ENCODE results near the gene CCDC174.

CCDC174 gene

GRCh38 chr3:14657579-14657978, 6.0 kb downstream of the CCDC174 start:
- FAIRE-seq = no peak

GRCh38 chr3:14658978-14659377, 7.4 kb downstream of the CCDC174 start:
- no peak for FAIRE-seq

DNA sequence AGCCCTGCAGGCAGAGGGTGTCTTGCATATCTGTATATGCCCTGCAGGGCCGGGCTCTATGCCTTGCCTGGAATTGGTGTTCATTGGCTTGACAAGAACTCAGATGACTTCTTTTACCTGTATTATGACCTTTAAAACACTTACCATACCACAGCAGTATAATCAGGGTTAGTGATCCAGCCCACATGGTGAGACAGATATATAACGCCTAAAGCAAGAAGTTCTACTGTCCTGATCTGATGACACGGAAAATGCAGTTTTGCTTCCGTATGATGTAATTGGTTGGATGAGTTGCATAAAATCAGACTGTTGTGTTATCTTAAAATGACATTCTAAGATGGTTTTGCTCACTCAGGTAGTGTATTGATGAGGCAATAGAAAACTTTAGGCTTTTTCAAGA, 9.4 kb downstream of the CCDC174 start:
- FAIRE-seq = no peak

DNA sequence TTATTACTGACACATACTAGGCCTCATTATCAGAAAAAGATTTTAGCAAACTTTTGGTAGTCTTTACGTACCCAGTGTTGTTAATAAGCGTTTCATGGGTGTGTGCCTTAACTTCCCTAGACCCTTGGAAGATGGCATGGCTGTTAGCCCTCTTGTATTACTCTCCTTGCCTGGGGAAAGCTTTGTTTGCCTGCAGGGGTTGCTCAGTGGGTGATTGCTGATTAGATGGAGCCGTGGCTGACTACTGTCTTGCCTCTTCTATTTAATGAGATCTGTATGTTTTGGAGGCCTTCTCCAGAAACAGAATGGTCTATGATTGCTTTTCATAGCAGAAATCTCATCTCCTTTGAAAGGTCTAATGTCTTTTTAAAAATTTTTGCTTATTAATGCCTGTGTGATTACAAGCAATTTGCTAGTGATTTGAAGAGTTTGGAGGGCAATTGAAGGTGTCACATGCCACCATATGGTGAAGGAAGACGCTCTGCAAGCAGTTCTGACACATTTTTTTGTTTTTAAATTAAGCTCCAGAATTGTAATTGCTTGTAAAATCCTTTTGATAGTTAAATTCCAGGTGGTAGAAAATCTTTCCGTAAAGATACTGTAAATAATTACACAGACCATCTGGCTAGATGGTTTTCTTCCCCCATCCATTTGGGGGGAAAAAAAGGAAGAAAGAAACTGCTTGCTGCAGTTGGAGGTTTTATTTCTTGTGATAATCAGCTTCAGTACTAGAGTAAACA, 12.0 kb downstream of the CCDC174 start:
- no peak for FAIRE-seq

- no peak for FAIRE-seq
These were observed 12.6 kb downstream of the CCDC174 start for GRCh38 chr3:14664170-14664569.

DNA sequence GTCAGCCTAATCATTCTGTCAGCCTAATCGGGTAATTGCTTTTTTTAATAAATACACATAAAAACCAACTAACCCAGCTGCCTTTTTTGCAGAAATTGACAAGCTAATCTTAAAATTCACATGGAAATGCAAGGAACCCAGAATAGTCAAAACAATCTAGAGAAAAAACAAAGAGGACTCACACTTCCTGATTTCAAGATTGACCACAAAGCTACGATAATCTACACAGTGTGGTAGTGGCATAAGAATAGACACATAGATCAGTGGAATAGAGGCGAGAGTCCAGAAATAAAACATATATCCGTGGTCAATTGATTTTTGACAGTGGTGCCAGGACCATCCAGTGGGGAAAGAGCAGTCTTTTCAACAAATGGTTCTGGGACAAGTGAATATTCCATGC, 21.0 kb downstream of the CCDC174 start:
- FAIRE-seq = no peak

DNA sequence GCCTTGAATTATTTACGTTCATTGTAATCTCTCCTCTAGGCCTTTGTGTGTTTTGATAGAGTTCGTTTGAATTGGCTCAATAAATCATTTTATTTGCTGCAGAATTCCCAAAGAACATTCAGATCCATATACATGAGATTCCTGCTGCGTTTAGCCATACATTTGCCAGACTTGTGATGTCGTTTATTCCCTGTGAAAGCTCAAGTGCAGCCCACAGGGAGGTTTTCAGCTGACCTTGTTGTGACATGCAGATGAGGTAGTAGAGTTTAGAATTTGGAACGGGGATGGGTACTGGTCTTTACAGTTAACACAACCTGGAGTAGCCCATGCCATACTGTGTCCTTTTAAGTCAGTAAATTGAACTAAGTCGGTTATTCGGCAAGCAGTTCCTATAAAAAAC, 23.3 kb downstream of the CCDC174 start, which contains the start of gene C3orf20:
Gene C3orf20 (plus strand): TSS at position 301 of the 400 bp plus-strand sequence. CDS start 7,573 bp downstream, outside the sequence.
- FAIRE-seq = no peak

- FAIRE-seq = no peak
These were observed 25.3 kb downstream of the CCDC174 start for GRCh38 chr3:14676881-14677280.

DNA sequence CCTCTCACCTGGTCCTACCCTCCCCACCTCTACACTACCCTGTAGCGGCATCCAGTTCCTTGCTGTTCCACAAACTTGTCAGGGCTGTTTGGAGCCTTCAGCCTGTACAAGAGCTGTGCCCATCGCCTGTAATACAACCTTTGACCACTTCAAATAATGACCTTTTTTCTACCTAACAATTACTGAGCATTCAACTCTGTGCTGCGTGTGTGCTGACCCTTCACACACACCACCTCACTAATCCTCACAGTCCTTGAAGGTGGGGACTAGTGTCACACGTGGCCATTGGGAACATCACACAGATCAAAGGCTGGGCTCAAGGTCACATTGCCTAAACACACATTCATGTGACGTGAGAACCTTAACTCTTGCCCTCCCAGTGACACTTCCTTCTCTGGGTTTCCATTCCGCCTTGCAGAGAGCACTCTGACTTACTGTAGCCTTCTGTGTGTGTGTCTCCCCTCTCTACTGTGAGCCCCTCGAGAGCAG, 26.5 kb downstream of the CCDC174 start:
- no peak for FAIRE-seq

DNA sequence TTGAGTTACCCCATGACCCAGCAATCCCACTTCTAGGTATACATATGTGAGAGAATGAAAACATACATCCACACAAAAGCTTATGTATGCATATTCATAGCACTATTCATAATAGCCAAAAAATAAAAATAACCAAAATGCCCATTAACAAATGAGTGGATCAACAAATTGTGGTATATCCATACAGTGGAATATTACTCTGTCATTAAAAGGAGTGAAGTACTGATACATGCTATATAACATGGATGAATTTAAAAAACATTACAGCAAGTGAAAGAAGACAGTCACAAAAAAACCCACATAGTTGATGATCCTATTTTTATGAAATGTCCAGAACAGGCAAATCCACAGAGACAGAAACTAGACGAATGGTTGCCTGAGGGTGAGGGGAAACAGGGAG, 28.6 kb downstream of the CCDC174 start:
- no peak for FAIRE-seq

DNA sequence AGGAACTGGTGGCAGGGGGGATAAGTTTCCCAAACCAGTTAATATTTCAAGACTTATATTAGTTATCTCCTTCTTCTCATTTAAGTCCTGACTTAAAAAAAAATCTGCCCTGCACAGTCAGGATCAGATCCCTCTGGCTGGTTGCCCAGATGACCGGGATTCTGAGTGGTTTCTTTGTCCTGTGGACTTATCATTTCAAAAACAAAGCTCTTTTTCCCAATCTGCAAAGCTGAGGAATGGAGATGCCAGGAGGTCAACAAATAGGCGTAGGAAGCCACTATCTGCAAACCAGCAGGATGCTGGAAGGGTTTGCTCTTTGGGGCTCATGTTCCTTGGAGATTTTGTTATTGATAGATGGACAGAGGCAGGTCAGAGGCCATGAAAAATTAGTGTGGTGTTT, 29.2 kb downstream of the CCDC174 start:
- no peak for FAIRE-seq

DNA sequence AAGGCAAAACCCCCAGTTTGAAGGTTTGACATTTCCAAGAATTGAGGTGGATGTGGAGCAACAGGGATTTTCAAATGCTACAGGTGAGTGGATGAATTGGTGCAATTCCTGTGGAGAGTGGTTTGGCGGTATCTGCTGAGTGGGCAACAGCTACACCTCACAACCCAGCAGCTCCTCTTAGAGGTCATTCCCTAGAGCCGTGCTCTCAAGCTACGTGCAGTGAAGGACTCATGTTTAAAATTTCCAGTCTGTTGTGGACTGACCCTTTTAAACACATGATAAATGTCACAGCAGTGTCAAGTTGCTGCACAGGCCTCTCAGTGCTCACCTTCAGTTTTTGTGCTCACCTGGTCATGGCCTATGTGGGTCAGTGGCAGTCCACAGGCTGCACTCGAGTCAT, 32.9 kb downstream of the CCDC174 start:
- no peak for FAIRE-seq

DNA sequence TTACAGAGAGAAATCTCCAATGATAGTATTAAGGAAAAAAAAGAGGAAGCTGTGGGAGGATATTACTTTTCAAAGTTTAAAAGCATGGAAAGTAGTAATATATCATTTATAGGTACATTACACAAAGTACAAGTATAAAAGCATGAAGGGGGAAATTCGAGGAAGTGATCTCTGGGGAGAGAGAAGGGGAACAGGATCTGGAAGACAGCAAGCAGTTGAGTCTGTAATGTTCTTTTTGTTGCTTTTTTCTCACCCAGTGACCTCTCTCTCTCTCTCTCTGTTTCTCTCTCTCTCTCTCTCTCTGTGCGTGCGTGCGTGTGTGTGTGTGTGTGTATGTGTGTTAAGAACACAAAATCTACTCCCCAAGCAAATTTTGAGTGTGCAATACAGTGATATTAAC, 33.6 kb downstream of the CCDC174 start:
- FAIRE-seq = no peak

DNA sequence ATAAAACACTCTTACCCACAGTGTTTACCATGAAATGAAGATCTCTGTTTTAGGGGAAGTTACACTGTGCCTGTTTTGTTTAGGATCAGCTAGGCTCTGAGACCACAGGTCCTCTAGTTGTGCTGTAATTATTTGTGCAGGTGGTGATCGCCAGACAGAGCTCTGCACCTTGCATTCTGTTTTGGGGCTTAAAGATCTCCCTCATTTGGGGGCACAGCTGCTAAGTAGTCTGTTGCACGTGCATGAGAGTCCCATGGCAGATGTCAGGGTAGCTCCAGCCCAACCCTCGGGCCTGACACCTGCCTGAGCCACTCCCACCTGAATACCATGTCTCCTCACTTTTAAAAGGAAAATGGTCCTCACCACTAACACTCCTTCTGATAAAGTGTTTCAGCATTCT, 35.8 kb downstream of the CCDC174 start:
- FAIRE-seq = no peak

DNA sequence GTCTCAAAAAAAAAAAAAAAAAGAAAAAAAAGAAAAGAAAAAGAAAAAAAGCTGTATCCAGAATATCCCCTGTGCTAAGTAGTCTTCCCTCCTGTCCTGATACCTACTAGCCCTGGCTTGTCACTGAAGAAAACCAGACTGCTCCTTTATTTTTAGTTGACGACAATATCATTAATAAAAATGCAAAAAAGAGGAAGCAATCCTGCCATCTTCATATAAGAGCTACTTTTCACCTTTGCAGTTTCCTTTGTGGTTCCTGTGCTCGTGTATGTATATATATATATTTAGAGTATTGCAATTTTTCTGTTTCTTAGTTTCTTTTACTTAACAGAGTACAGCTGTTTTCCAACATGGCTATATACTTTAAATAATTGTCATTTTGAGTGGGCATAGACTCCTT, 37.0 kb downstream of the CCDC174 start:
- no peak for FAIRE-seq

GRCh38 chr3:14689247-14689980, 37.9 kb downstream of the CCDC174 start:
- no peak for FAIRE-seq

DNA sequence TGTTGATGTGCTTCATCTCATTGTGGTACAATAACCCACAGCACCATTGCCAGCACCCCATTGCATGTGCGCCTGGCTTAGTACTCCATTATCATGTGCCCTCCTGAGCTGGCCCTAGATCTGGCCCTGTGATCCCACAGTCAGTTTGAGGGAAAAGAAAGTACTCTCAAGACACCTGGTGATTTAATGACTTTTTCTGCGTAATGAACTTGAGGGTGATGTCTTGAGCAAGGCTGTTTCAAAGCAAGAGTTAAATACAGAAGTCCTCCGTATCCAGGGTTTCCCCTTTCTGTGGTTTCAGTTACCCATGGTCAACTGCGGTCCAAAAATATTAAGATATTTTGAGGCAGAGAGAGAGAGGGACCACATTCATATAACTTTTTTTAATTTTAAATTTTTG, 39.7 kb downstream of the CCDC174 start:
- no peak for FAIRE-seq

DNA sequence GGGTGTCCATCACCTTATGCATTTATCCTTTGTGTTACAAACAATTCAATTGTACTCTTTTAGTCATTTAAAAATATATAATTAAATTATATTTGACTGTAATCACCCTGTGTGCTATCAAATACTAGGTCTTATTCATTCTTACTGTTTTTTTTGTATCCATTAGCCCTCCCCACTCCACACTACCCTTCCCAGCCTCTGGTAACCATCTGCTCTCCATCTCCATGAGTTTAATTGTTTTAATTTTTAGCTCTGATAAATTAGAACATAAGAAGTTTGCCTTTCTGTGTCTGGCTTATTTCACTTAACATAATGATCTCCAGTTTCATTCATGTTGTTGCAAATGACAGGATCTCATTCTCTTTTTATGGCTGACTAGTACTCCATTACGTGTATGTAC, 40.2 kb downstream of the CCDC174 start:
- FAIRE-seq = no peak

GRCh38 chr3:14698601-14699244, 47.2 kb downstream of the CCDC174 start:
- FAIRE-seq = no peak

- FAIRE-seq = no peak
These were observed 48.1 kb downstream of the CCDC174 start for GRCh38 chr3:14699643-14700042.

DNA sequence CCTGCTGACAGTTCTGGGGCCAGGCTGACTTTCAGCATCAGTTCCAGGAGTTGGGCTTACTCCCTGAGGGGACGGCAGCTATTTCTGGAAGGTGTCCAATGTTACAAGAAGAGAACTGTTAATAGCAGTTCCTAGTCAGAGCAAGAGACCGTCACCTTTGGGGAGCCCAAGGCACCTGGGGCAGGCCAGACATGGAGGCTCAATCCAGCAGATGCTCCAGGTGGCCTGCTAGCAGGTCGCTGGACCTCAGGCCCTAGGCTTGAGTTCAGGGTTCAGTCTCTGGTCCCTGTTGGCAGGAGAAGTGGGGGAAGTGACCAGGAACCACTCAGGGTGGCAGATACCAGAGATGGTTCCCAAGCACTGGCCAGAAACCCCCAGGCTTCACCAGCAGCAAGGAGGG, 49.3 kb downstream of the CCDC174 start:
- FAIRE-seq = no peak

GRCh38 chr3:14701676-14702075, 50.1 kb downstream of the CCDC174 start:
- FAIRE-seq = no peak

DNA sequence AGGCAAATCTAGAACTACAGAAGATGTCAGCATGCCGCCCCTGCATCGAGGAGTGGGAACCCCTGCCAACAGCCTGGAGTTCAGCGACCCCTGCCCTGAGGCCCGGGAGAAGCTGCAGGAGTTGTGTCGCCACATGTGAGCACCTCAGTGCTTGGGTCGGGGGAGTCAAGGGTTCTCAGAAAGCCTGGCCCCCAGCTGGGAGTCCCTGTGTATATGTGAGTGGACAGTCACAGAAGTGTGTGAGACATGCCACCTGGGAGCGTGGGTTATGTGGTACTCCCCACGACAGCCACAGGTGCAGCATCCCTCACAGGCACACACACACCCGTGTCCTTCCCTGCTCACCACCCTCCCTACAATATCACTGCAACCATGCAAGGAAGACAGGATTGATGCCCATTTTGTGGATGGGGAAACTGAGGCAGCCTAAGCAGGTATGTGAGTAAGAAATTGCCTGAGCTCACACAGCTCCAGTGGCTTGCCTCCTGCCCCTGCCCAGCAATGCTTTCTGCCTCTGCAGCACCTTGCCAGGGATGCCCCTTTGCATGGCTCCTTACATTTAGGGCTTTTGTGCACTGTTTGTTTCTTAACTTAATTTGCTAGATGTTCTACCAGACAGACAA, 51.7 kb downstream of the CCDC174 start:
- no peak for FAIRE-seq
